ENCODE measurements around the gene VPREB3. TPM values are rescaled to one million over a fixed set of nuclear protein-coding genes. Genes with fewer than 3 reads are reported as not detected.

VPREB3 gene
- total RNA-seq, 1 experiment from 2014 or later, result not detected

GRCh38 chr22:23787600-23787896 is 33.3 kb upstream of the VPREB3 start:
- no peaks in the 10 kb centered on the region for H3K9me3 Mint-ChIP-seq (ENCODE audit: unreplicated experiment)
- H3K4me1 Mint-ChIP-seq (ENCODE audit: low read depth, unreplicated experiment), result no peaks in the 10 kb centered on the region
- POLR2A ChIA-PET, result interaction anchor here (0.7 to 0.8 kb wide), 2 partner anchors 12 to 17 kb away, joined by 3 read pairs; no protein-coding TSS in a partner anchor
- H3K4me1 ChIP-seq, result peaks cover 12% of the 10 kb centered on the region
- peak overlapping the region; percentile 36 for H3K27ac Mint-ChIP-seq (ENCODE audit: unreplicated experiment)
- H3K27me3 Mint-ChIP-seq (ENCODE audit: insufficient read depth, unreplicated experiment), result no peaks in the 10 kb centered on the region
- peak overlapping the region; percentile 94 for H3K4me3 ChIP-seq (ENCODE audit: low read depth, low read length)
- intact Hi-C loops (cut with micrococcal nuclease; ENCODE audit: unreplicated experiment), result loop anchor here (1.0 to 2.0 kb wide), 2 partner anchors 15 to 19 kb away; partner anchors contain the start of gene MMP11
- H3K36me3 Mint-ChIP-seq (ENCODE audit: insufficient read depth, unreplicated experiment), result peaks cover 14% of the 10 kb centered on the region
- H3K27me3 ChIP-seq (replicated peaks; ENCODE audit: control insufficient read depth, insufficient read depth, low read length), result no peaks in the 10 kb centered on the region
- H3K36me3 ChIP-seq (ENCODE audit: control insufficient read depth, insufficient read depth, low read length), result peaks cover 1% of the 10 kb centered on the region; the same call in 1 of the 2 replicates
- CTCF ChIA-PET, result interaction anchor here (1.2 kb wide), 1 partner anchor 62 kb away, joined by 3 read pairs; no protein-coding TSS in a partner anchor
- no peak for TF ChIP-seq CTCF (IDR thresholded peaks at IDR 0.05; ENCODE audit: insufficient read depth in 1 of 2, low read depth in 1 of 2, low read length in 1 of 2, severe bottlenecking in 1 of 2, unreplicated experiment in 1 of 2)
- no TSS peak for BruUV-seq (replicated peaks)
- no peak for DNase-seq
- H3K9me3 ChIP-seq, result no peaks in the 10 kb centered on the region
- H3K4me3 Mint-ChIP-seq (ENCODE audit: unreplicated experiment), result peak overlapping the region; percentile 89

GRCh38 chr22:23786752-23787599 is 32.8 kb upstream of the VPREB3 start, which contains the start of gene SMARCB1:
SMARCB1 (plus strand) TSS chr22:23786966; CDS start chr22:23787170, 204 bp downstream.
- intact Hi-C loops (cut with micrococcal nuclease; ENCODE audit: unreplicated experiment), result loop anchor here (1.0 to 2.0 kb wide), 2 partner anchors 14 to 19 kb away; partner anchors contain the start of gene MMP11
- Mint-ChIP-seq H3K27ac (ENCODE audit: unreplicated experiment) (peak within 1 kb of the TSS; percentile 36), H3K36me3 (ENCODE audit: insufficient read depth, unreplicated experiment) (peaks cover 9% of the 10 kb centered on the region), H3K4me3 (ENCODE audit: unreplicated experiment) (peak within 1 kb of the TSS; percentile 89), H3K27me3 (ENCODE audit: insufficient read depth, unreplicated experiment) (no peaks in the 10 kb centered on the region), H3K4me1 (ENCODE audit: low read depth, unreplicated experiment) (no peaks in the 10 kb centered on the region), H3K9me3 (ENCODE audit: unreplicated experiment) (no peaks in the 10 kb centered on the region)
- ChIA-PET POLR2A (interaction anchor here (0.7 to 0.8 kb wide), 2 partner anchors 12 to 16 kb away, joined by 3 read pairs; no protein-coding TSS in a partner anchor), CTCF (interaction anchor here (1.2 kb wide), 1 partner anchor 63 kb away, joined by 3 read pairs; no protein-coding TSS in a partner anchor)
- Histone ChIP-seq H3K27me3 (replicated peaks; ENCODE audit: control insufficient read depth, insufficient read depth, low read length) (no peaks in the 10 kb centered on the region), H3K36me3 (ENCODE audit: control insufficient read depth, insufficient read depth, low read length) (no peaks in the 10 kb centered on the region; the same call in 1 of the 2 replicates), H3K4me3 (ENCODE audit: low read depth, low read length) (peak within 1 kb of the TSS; percentile 94), H3K4me1 (peaks cover 13% of the 10 kb centered on the region), H3K9me3 (no peaks in the 10 kb centered on the region)
- BruUV-seq (replicated peaks), result no TSS peak
- DNase-seq, result peak; percentile 84 to 91
- no peak for TF ChIP-seq CTCF (IDR thresholded peaks at IDR 0.05; ENCODE audit: insufficient read depth in 1 of 2, low read depth in 1 of 2, low read length in 1 of 2, severe bottlenecking in 1 of 2, unreplicated experiment in 1 of 2)

- no peaks in the 10 kb centered on the region for H3K27me3 Mint-ChIP-seq (ENCODE audit: insufficient read depth, unreplicated experiment)
- H3K27ac Mint-ChIP-seq (ENCODE audit: unreplicated experiment), result peak overlapping the region; percentile 36
- TF ChIP-seq CTCF (IDR thresholded peaks at IDR 0.05; ENCODE audit: insufficient read depth in 1 of 2, low read depth in 1 of 2, low read length in 1 of 2, severe bottlenecking in 1 of 2, unreplicated experiment in 1 of 2), result no peak
- ChIA-PET POLR2A (no interaction called here), CTCF (interaction anchor here (0.6 kb wide), 1 partner anchor 728 kb away, joined by 3 read pairs; no protein-coding TSS in a partner anchor)
- Histone ChIP-seq H3K27me3 (replicated peaks; ENCODE audit: control insufficient read depth, insufficient read depth, low read length) (no peaks in the 10 kb centered on the region), H3K9me3 (no peaks in the 10 kb centered on the region), H3K36me3 (ENCODE audit: control insufficient read depth, insufficient read depth, low read length) (no peaks in the 10 kb centered on the region; the same call in 1 of the 2 replicates), H3K4me3 (ENCODE audit: low read depth, low read length) (peak overlapping the region; percentile 20), H3K4me1 (peaks cover 20% of the 10 kb centered on the region)
- H3K4me3 Mint-ChIP-seq (ENCODE audit: unreplicated experiment), result peak overlapping the region; percentile 89
- TSS peak; percentile 87 for BruUV-seq (replicated peaks)
- intact Hi-C loops (cut with micrococcal nuclease; ENCODE audit: unreplicated experiment), result loop anchor here (2.0 kb wide), 1 partner anchor 13 kb away; the partner anchor contains the start of gene MMP11
- peaks cover 4% of the 10 kb centered on the region for H3K4me1 Mint-ChIP-seq (ENCODE audit: low read depth, unreplicated experiment)
- no peaks in the 10 kb centered on the region for H3K9me3 Mint-ChIP-seq (ENCODE audit: unreplicated experiment)
- DNase-seq, result no peak
- H3K36me3 Mint-ChIP-seq (ENCODE audit: insufficient read depth, unreplicated experiment), result peaks cover 10% of the 10 kb centered on the region
Measured at GRCh38 chr22:23786261-23786710, 32.1 kb upstream of the VPREB3 start.
